Ectodermal cell (in vitro differentiated cells): ENCODE results near the gene PACSIN3.
A peak's percentile ranks its signal among the peaks of the same experiment; 100 is the strongest.

ENCODE experiments used
- H3K27ac ChIP-seq: 2 replicates; pipeline ENCODE4 v1.7.0; 2013; ENCODE audit warnings: mild to moderate bottlenecking, low read depth, low read length; ENCODE audit not compliant: insufficient read depth, poor library complexity, severe bottlenecking
- H3K27me3 ChIP-seq: 2 replicates; pipeline ENCODE4 v1.7.0; 2013; ENCODE audit warnings: mild to moderate bottlenecking, low read length; ENCODE audit not compliant: insufficient read depth, control insufficient read depth, poor library complexity, severe bottlenecking
- H3K36me3 ChIP-seq: one replicate; pipeline ENCODE4 v1.7.0; 2013; ENCODE audit warnings: low read length; ENCODE audit not compliant: control insufficient read depth, insufficient read depth
- H3K4me1 ChIP-seq: one replicate; pipeline ENCODE4 v1.7.0; 2013; ENCODE audit warnings: low read length; ENCODE audit not compliant: control insufficient read depth, insufficient read depth
- H3K4me3 ChIP-seq: 2 replicates; pipeline ENCODE4 v1.7.0; 2013; ENCODE audit warnings: low read depth, low read length, control low read depth; ENCODE audit not compliant: insufficient read depth
- H3K9me3 ChIP-seq: 2 replicates; pipeline ENCODE4 v1.7.0; 2013; ENCODE audit warnings: mild to moderate bottlenecking, low read length, moderate library complexity; ENCODE audit not compliant: control insufficient read depth
- WGBS, 2 experiments: methylation state at CpG; one replicate each; pipeline ENCODE4 v1.1.7; 2013; ENCODE audit warnings: missing lambda C conversion rate in 2 of 2; 5-methylcytosine and 5-hydroxymethylcytosine counted together

Gene PACSIN3

DNA sequence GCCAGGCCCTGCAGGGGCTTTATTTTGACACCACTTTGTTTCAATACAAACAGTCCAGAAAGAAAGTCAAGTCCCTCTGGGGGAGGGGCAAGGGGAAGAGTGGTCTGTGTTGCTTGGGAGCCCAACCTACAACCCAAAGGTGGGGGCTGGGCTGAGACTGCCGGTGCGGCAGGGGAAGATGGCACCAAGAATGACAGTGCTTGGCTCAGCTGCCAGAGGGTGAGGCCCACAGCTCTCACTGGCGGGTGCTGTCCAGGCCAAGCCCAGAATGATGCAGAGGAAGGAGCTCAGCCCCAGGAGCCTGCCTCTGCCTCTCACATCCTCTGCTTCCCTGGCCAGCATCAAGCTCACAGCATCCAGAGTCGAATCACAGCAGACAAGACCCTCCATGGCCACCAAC lies 21.9 kb downstream of the PACSIN3 start:
- no peaks in the 10 kb centered on the region for H3K4me1 ChIP-seq
- no peaks in the 10 kb centered on the region for H3K27me3 ChIP-seq
- no peaks in the 10 kb centered on the region for H3K9me3 ChIP-seq
- H3K4me3 ChIP-seq: no peak overlapping the region
- H3K27ac ChIP-seq: no peak overlapping the region
- H3K36me3 ChIP-seq: peaks cover 32% of the 10 kb centered on the region
- 93 to 95% methylated on average over 4 of the region's 4 CpGs for WGBS, 2 experiments

DNA sequence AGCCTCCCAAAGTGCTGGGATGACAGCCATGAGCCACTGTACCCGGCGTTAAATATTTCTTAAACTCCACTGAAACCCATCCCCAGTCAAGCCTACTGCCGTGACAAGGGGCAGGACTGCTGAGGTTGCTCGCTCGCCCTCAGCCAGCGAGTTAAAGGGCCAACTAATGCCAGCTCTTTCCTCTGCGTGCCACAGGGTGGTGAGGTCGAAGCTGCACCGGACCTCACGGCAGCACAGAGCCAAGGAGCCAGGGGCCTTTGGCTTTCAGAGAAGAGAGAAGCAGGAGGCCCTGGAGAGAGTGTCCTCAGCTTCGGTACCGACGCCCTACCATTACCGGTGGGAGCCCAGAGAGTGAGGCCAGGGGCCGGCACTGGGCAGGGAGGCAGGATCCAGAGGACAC lies 22.3 kb downstream of the PACSIN3 start:
- Histone ChIP-seq H3K9me3 (no peaks in the 10 kb centered on the region), H3K36me3 (peaks cover 32% of the 10 kb centered on the region), H3K27me3 (no peaks in the 10 kb centered on the region), H3K4me1 (no peaks in the 10 kb centered on the region), H3K4me3 (no peak overlapping the region), H3K27ac (no peak overlapping the region)
- WGBS, 2 experiments: 95 to 96% methylated on average over 15 of the region's 15 CpGs

DNA sequence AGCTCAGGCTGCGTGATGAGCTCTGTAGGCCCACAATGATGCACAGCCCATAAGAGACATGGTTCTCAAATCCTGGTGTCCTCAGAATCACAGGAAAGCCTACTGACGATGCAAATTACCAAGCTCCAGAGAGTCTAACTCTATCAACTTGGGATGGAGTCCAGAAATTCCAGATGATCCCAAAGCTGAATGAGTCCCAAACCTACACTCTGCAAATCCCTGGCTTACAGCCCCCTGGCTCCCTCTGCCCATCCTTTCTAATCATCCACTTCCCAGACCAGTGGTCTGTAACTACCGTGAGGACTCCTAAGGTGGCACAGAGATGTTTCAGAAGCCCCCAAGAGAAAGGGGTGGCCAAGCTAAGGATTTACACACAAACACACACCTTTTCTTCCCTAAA lies 23.0 kb downstream of the PACSIN3 start:
- Histone ChIP-seq H3K27ac (no peak overlapping the region), H3K27me3 (no peaks in the 10 kb centered on the region), H3K4me1 (no peaks in the 10 kb centered on the region), H3K4me3 (no peak overlapping the region), H3K36me3 (peaks cover 32% of the 10 kb centered on the region), H3K9me3 (no peaks in the 10 kb centered on the region)
- 77 to 83% methylated on average over 3 of the region's 3 CpGs for WGBS, 2 experiments

DNA sequence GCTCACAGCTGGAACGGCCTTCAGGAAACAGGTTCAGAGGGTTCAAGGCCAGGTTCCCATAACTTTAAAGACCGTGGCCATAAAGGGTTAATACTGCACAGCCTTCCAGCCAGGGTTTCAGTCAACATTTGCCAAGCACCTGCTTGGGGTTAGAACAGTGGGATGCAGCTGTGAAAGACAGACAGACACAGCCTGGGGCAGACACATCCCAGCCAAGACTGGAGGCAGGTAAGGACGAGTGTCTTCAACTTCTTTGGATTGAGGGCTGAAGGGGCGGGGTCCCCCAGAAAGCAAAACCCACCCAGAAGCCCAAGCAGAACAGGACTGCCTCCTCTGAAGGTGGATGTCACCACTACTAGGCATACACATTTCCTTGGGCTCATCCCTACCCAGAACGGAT lies 23.8 kb downstream of the PACSIN3 start:
- no peak overlapping the region for H3K4me3 ChIP-seq
- H3K27me3 ChIP-seq: no peaks in the 10 kb centered on the region
- no peaks in the 10 kb centered on the region for H3K9me3 ChIP-seq
- H3K4me1 ChIP-seq: peaks cover 5% of the 10 kb centered on the region
- no peak overlapping the region for H3K27ac ChIP-seq
- 83 to 88% methylated on average over 5 of the region's 5 CpGs for WGBS, 2 experiments
- peaks cover 25% of the 10 kb centered on the region for H3K36me3 ChIP-seq

DNA sequence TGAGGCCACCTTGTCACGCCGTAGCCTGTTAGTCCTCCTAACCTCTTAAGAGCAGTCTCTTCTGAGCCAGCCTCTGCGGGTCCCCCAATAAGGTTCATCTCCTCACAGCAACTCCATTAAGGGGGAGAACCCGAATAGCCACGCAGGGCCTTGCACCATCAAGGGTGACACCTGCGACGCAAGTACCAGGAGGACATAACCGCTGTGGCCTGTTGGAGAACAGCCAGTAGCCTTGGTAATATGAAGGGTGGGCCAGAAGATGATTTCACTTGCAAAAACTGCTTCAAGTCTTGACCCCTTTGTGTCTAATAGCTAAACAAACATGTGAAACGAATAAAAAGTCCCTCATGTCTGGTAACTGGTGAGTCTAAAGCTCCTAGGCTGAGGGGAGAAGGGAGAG lies 24.3 kb downstream of the PACSIN3 start:
- WGBS, 2 experiments: 90 to 91% methylated on average over 9 of the region's 9 CpGs
- H3K36me3 ChIP-seq: peaks cover 21% of the 10 kb centered on the region
- no peaks in the 10 kb centered on the region for H3K9me3 ChIP-seq
- no peaks in the 10 kb centered on the region for H3K27me3 ChIP-seq
- H3K27ac ChIP-seq: no peak overlapping the region
- H3K4me3 ChIP-seq: no peak overlapping the region
- peaks cover 5% of the 10 kb centered on the region for H3K4me1 ChIP-seq

DNA sequence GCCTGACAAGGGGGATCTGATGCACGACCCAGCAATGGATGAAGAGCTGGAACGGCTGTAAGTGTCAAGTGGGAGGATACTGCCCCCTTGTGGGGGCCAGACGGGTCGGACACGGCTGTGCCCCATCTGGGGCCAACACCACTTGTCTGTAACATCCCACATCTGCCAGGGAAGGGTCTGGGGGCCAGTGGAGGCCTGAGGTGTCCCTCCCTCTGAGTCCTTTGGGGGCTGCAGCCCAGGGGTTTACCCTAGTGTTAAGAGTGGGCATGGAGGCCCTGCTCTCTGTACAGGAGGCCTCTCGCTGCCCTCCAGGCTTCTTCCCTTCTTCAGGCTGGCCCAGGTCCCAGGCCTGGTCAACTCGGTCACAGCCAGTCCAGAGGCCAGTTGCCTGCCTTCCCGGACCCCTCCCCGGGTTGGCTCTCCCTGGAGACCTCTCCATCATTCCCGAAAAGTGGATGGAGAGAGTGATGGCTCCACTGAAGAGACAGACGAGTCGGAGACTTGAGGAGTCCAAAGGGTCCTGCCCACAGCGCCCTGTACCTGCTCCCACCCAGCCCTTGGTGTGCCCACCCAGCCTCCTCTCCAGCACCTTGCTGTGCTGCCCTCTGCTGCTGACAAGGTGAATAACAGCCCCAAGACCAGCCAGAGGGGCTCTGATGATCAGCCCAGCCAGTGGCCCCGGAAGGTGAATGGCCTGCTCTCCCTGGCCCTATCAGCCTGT lies 24.9 kb downstream of the PACSIN3 start:
- WGBS, 2 experiments: 61 to 65% methylated on average over 14 of the region's 14 CpGs
- Histone ChIP-seq H3K36me3 (peaks cover 18% of the 10 kb centered on the region), H3K9me3 (no peaks in the 10 kb centered on the region), H3K4me1 (peaks cover 5% of the 10 kb centered on the region), H3K27me3 (no peaks in the 10 kb centered on the region), H3K27ac (peak overlapping the region; percentile 38), H3K4me3 (no peak overlapping the region)

DNA sequence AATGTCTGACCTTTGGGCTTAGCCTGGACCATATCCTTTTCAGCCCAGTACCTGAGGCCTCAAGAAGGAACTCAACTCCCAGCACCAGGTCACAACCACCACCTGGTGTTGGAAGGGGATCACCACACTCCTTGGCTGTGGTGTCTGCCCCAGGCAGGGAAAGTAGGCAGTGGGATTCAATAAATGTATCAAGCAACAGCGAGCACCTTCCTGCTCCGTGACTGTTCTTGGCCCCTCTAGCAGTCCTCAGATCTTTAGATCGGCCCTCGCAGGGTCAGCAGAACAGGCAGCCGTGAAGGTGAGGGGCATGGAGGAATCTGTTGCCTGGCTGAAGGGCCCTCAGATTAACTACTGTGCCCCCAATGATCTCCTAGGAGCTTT lies 25.5 kb downstream of the PACSIN3 start:
- Histone ChIP-seq H3K9me3 (no peaks in the 10 kb centered on the region), H3K36me3 (peaks cover 12% of the 10 kb centered on the region), H3K27me3 (no peaks in the 10 kb centered on the region), H3K27ac (peak overlapping the region; percentile 26), H3K4me3 (no peak overlapping the region), H3K4me1 (peaks cover 5% of the 10 kb centered on the region)
- WGBS, 2 experiments: 95% methylated on average over 5 of the region's 5 CpGs

DNA sequence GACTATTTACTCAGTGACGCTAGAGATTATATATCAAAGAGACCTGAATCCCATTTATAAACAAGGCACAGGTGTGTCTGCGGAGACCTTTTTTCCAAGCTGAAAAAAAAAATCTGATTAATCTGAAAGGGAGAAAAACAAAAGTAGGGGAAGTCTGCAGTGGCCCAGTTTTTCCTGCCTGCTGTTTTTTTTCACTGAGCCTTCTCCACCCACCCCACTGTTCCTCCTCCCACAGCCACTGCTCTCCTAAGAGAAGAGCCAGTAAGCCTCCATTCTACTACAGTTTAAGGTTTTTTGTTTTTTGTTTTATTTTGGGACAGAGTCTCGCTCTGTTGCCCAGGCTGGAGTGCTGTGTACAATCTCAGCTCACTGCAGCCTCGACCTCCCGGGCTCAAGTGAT lies 28.0 kb downstream of the PACSIN3 start:
- Histone ChIP-seq H3K27ac (no peak overlapping the region), H3K27me3 (no peaks in the 10 kb centered on the region), H3K9me3 (no peaks in the 10 kb centered on the region), H3K4me3 (no peak overlapping the region), H3K4me1 (peaks cover 8% of the 10 kb centered on the region), H3K36me3 (peaks cover 4% of the 10 kb centered on the region)
- 94 to 99% methylated on average over 5 of the region's 5 CpGs for WGBS, 2 experiments

DNA sequence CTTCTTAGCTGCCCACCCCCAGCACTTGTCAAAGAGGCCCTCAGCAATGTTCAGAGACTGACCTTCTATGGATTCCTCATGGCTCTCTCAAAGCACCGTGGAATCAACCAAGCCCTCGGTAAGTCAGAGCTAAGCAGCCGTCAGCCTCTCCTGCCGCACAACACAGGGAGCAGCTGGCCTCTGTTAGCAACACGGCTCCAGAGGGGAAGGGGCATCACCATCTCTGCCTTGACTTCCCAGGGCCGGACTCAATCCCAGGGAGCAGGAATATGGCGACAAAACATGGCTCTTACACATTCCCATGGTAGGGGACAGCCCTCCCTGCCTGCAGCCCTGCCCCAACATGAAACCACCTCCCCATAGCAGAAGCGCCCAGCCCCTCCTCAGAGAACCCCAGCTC lies 28.4 kb downstream of the PACSIN3 start:
- no peak overlapping the region for H3K4me3 ChIP-seq
- peaks cover 12% of the 10 kb centered on the region for H3K4me1 ChIP-seq
- no peak overlapping the region for H3K27ac ChIP-seq
- H3K9me3 ChIP-seq: no peaks in the 10 kb centered on the region
- no peaks in the 10 kb centered on the region for H3K27me3 ChIP-seq
- WGBS, 2 experiments: 91 to 93% methylated on average over 8 of the region's 8 CpGs
- H3K36me3 ChIP-seq: peaks cover 4% of the 10 kb centered on the region

DNA sequence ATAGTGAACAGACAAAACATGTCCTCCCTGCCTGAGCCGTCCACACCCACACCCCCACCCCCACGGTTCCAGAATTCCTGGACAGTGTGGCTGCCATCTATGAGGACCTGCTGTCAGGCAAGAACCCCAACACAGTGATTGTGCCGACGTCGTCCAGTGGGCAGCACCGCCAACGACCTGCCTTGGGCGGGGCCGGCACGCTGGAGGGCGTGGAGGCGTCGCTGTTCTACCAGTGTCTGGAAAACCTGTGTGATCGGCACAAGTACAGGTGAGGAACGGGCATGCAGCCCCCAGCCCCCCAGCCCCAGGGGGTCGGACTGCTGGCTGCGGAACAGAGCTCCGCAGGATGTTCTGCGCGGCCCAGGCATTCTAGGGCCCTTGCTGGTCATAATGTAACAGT lies 29.3 kb downstream of the PACSIN3 start:
- H3K4me3 ChIP-seq: no peak overlapping the region
- peaks cover 20% of the 10 kb centered on the region for H3K4me1 ChIP-seq
- WGBS, 2 experiments: 94% methylated on average over 20 of the region's 20 CpGs
- no peak overlapping the region for H3K27ac ChIP-seq
- H3K27me3 ChIP-seq: no peaks in the 10 kb centered on the region
- peaks cover 4% of the 10 kb centered on the region for H3K36me3 ChIP-seq
- H3K9me3 ChIP-seq: no peaks in the 10 kb centered on the region

DNA sequence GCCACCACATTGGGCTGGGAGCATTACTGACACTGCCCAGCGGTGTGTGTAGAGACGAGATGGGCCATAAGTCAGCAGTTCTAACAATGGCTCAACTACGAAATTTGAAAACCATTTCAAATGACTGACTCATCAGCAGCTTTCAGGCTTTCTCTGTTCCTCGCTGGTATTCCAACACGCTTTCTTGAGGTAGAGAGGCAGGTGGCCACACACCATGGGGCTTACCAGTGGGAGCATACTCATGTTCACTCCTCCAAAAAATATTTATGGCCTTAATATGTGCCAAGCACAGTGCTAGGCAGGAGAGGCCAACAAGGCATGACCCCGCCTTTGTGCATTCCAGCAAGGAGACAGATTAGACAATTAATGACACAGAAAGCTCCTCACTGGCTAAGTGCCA lies 29.9 kb downstream of the PACSIN3 start:
- Histone ChIP-seq H3K36me3 (peaks cover 4% of the 10 kb centered on the region), H3K27me3 (no peaks in the 10 kb centered on the region), H3K4me3 (no peak overlapping the region), H3K27ac (no peak overlapping the region), H3K9me3 (no peaks in the 10 kb centered on the region), H3K4me1 (peaks cover 20% of the 10 kb centered on the region)
- WGBS, 2 experiments: 93 to 95% methylated on average over 6 of the region's 6 CpGs
